Fibroblast of villous mesenchyme (primary cell): Measurements from ENCODE around the gene TIRAP. TPM values are rescaled to one million over a fixed set of nuclear protein-coding genes. Genes with fewer than 3 reads are reported as not detected.
A peak's percentile ranks its signal among the peaks of the same experiment; 100 is the strongest.

Source experiments
- DNase-seq: peaks from one replicate; pipeline ENCODE4 v3.0.0-alpha.2; 2010; ENCODE audit warnings: low read depth
- H3K4me3 ChIP-seq: 2 replicates; pipeline ENCODE4 v1.5.1; 2011; ENCODE audit warnings: low read depth, mild to moderate bottlenecking, low read length
- total RNA-seq: library from RNA; depleted of rRNA; stranded (reverse); fragments of >200 nt; gene quantifications from 2 replicates; pipeline ENCODE4 v1.2.3, GENCODE V29; 2012
- TF ChIP-seq, protein P1 (sequence below): IDR thresholded peaks from 2 replicates; pipeline ENCODE4 v1.5.1; 2012; ENCODE audit warnings: low read depth, mild to moderate bottlenecking, low read length; ENCODE audit not compliant: insufficient read depth

The TIRAP gene
- total RNA-seq, 1 donor, result 7.8 TPM

- peak; percentile 19 for DNase-seq
- H3K4me3 ChIP-seq, result no peak overlapping the region
- TF ChIP-seq, protein P1, sequence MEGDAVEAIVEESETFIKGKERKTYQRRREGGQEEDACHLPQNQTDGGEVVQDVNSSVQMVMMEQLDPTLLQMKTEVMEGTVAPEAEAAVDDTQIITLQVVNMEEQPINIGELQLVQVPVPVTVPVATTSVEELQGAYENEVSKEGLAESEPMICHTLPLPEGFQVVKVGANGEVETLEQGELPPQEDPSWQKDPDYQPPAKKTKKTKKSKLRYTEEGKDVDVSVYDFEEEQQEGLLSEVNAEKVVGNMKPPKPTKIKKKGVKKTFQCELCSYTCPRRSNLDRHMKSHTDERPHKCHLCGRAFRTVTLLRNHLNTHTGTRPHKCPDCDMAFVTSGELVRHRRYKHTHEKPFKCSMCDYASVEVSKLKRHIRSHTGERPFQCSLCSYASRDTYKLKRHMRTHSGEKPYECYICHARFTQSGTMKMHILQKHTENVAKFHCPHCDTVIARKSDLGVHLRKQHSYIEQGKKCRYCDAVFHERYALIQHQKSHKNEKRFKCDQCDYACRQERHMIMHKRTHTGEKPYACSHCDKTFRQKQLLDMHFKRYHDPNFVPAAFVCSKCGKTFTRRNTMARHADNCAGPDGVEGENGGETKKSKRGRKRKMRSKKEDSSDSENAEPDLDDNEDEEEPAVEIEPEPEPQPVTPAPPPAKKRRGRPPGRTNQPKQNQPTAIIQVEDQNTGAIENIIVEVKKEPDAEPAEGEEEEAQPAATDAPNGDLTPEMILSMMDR, result no peak
Observed at GRCh38 chr11:126257144-126257543, 25.7 kb upstream of the TIRAP start.

DNA sequence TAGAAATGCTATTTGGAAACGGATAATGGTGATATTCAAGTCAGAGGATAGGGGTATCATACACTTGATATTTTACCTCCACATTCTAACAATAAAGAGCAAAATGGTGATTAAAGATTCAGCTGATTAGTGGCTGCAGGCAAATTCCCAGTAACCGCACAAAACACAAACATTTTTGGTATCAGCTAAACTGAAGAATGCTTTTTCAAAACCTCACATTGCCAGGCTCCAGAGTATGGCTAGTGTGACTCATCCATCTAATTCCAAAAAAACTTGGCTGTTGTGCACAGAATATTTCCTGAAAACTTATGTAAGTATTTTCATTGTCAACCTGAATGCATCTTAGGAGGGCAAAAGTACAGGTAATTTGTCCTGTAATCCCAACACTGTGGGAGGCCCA, 25.1 kb upstream of the TIRAP start:
- TF ChIP-seq, protein P1, result no peak
- peak; percentile 70 for DNase-seq
- H3K4me3 ChIP-seq, result no peak overlapping the region

DNA sequence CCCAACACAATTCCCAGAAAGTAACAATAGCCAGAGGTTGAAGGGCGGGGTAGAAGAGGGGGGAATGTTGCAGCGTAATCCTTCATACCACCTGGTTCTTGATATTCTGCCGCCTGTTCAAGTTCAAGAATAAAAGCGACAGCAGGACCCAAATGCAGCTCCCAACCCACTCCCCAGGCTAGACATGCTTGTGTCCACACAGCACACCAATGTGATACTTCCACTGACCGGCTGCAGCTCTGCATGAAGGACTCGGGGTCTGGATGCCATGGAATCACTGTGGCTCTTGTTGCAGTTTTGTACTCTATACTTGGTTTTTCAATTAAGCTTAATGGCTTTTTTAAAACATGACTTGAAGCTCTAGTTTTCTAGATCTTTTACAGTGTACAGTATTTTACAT, 20.7 kb upstream of the TIRAP start:
- DNase-seq, result no peak
- TF ChIP-seq, protein P1, result no peak
- H3K4me3 ChIP-seq, result no peak overlapping the region

- DNase-seq, result no peak
- no peak overlapping the region for H3K4me3 ChIP-seq
- TF ChIP-seq, protein P1, result no peak
Observed at GRCh38 chr11:126263489-126263888, 19.4 kb upstream of the TIRAP start.

DNA sequence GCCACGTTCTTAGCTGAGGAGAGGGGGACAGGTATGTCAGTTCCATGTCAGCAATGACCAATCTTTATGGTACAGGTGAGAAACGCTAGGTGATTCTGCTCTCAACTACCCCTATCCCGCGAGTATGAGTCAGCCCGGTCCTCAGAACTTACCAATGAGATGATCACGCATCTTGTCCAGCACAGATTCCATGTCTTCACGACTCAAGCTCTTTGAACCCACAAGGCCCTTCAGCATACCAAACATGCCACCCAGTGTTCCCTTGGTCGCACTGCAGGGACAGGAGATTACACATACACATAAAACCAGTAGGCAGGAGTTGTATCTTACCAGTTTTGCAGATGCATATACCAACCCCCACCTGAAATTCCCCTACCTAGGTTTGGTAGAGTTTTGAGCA, 17.1 kb upstream of the TIRAP start:
- TF ChIP-seq, protein P1, result no peak
- H3K4me3 ChIP-seq, result no peak overlapping the region
- no peak for DNase-seq

DNA sequence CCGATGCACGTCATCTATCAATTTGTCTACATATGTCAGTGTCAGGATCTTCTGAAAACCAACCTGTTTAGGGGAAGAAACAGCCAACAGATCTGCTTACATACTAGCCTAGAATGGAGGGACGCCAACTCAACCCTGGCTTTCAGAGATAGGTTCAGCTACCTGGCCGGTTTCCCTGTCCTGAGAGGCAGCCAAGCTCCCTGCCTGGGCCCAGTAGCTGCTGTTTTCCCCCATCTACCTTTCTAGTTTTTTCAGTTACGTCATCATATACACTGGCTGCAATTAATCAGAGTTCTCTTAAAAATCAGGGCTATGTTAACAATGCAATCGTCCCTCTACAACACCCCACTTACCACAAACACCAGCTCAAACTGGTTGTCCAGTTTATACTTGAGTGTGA, 15.2 kb upstream of the TIRAP start:
- peak overlapping the region; percentile 91 for H3K4me3 ChIP-seq
- DNase-seq, result no peak
- TF ChIP-seq, protein P1, result no peak

- DNase-seq, result no peak
- TF ChIP-seq, protein P1, result no peak
- H3K4me3 ChIP-seq, result peak overlapping the region; percentile 91
Observed at GRCh38 chr11:126268361-126268707, 14.6 kb upstream of the TIRAP start.
